Karpas-422 (cell line): ENCODE data around the gene CALCOCO1. TPM values are rescaled to one million over a fixed set of nuclear protein-coding genes. Genes with fewer than 3 reads are reported as not detected.

Experiments
- total RNA-seq: library from RNA; depleted of rRNA; stranded (reverse); fragments of >200 nt; shearing (Covaris generic); gene quantifications from 2 replicates; pipeline ENCODE4 v1.2.3, GENCODE V29; 2014; ENCODE audit warnings: low replicate concordance; rRNA removed

Gene CALCOCO1
- total RNA-seq, 1 experiment from 2014 or later: 28.7 TPM

Other genes starting within 250 kb of the CALCOCO1 start
- 21.9 and 24.8 TPM in 2 replicates for gene MAP3K12, start 228.0 kb downstream of the CALCOCO1 start, total RNA-seq
- gene TARBP2, start 226.2 kb downstream of the CALCOCO1 start, total RNA-seq: 37.0 and 65.7 TPM in 2 replicates
- 1.0 TPM in 1 of 2 replicates, not detected in the other for gene NPFF, start 220.0 kb downstream of the CALCOCO1 start, total RNA-seq
- gene ATF7, start 101.1 kb downstream of the CALCOCO1 start, total RNA-seq: 14.8 and 28.9 TPM in 2 replicates
- 718 and 957 TPM in 2 replicates for gene ATP5MC2, start 51.4 kb downstream of the CALCOCO1 start, total RNA-seq
- gene CISTR, start 24.5 kb upstream of the CALCOCO1 start, total RNA-seq: not detected in 2 replicates
- not detected in 2 replicates for gene HOXC13, start 211.4 kb upstream of the CALCOCO1 start, total RNA-seq
- gene HOXC12, start 227.5 kb upstream of the CALCOCO1 start, total RNA-seq: not detected in 2 replicates
- not detected in 2 replicates for gene HOXC11, start 245.7 kb upstream of the CALCOCO1 start, total RNA-seq
- 0.07 TPM in 1 of 2 replicates, not detected in the other for gene HOTAIR, start 247.5 kb upstream of the CALCOCO1 start, total RNA-seq